ENCODE results near the gene RAD51B.
A peak's percentile ranks its signal among the peaks of the same experiment; 100 is the strongest.

The RAD51B gene

GRCh38 chr14:68143341-68143841 is 323.8 kb downstream of the RAD51B start:
- WGBS (ENCODE audit: extremely low coverage, insufficient coverage, low lambda C conversion rate), result no CpG with 5 or more reads among the region's 4 CpGs
- Histone ChIP-seq H3K56ac (ENCODE audit: low read length) (no peak overlapping the region), H2BK5ac (ENCODE audit: low read length) (no peak overlapping the region), H2AK5ac (ENCODE audit: low read length) (peak overlapping the region; percentile 52), H4K5ac (ENCODE audit: low read length) (no peak overlapping the region), H2BK15ac (replicated peaks; ENCODE audit: low read depth) (no peak overlapping the region), H3K4me1 (ENCODE audit: control insufficient read depth, low read depth, low read length) (no peaks in the 10 kb centered on the region), H3K36me3 (ENCODE audit: control insufficient read depth, insufficient read depth, low read length) (no peaks in the 10 kb centered on the region), H2BK120ac (ENCODE audit: low read depth, low read length) (no peak overlapping the region), H3K4ac (ENCODE audit: low read depth, low read length) (no peak overlapping the region), H3K23ac (ENCODE audit: low read length) (no peak overlapping the region), H3K9ac (ENCODE audit: low read length) (no peak overlapping the region), H3K18ac (ENCODE audit: low read length) (no peak overlapping the region), H3K4me2 (ENCODE audit: low read length) (no peak overlapping the region), H3K27me3 (ENCODE audit: insufficient read depth, low read length, poor library complexity) (no peaks in the 10 kb centered on the region), H3K4me3 (ENCODE audit: low read length) (no peak overlapping the region), H3K27ac (ENCODE audit: low read depth, low read length) (no peak overlapping the region), H3K79me1 (ENCODE audit: low read length) (no peaks in the 10 kb centered on the region), H4K8ac (ENCODE audit: low read depth, low read length) (no peak overlapping the region), H3K79me2 (ENCODE audit: control insufficient read depth, insufficient read depth, low read length) (no peaks in the 10 kb centered on the region)
- DNase-seq, result no peak

- Histone ChIP-seq H3K4me1 (ENCODE audit: control insufficient read depth, low read depth, low read length) (no peaks in the 10 kb centered on the region), H3K56ac (ENCODE audit: low read length) (no peak overlapping the region), H3K79me1 (ENCODE audit: low read length) (no peaks in the 10 kb centered on the region), H3K27ac (ENCODE audit: low read depth, low read length) (no peak overlapping the region), H3K27me3 (ENCODE audit: insufficient read depth, low read length, poor library complexity) (no peaks in the 10 kb centered on the region), H4K5ac (ENCODE audit: low read length) (no peak overlapping the region), H3K36me3 (ENCODE audit: control insufficient read depth, insufficient read depth, low read length) (no peaks in the 10 kb centered on the region), H3K79me2 (ENCODE audit: control insufficient read depth, insufficient read depth, low read length) (no peaks in the 10 kb centered on the region), H2AK5ac (ENCODE audit: low read length) (no peak overlapping the region), H3K18ac (ENCODE audit: low read length) (no peak overlapping the region), H3K23ac (ENCODE audit: low read length) (no peak overlapping the region), H2BK15ac (replicated peaks; ENCODE audit: low read depth) (no peak overlapping the region), H3K4me2 (ENCODE audit: low read length) (no peak overlapping the region), H3K4me3 (ENCODE audit: low read length) (no peak overlapping the region), H2BK120ac (ENCODE audit: low read depth, low read length) (no peak overlapping the region), H2BK5ac (ENCODE audit: low read length) (no peak overlapping the region), H4K8ac (ENCODE audit: low read depth, low read length) (no peak overlapping the region), H3K4ac (ENCODE audit: low read depth, low read length) (peak overlapping the region; percentile 42), H3K9ac (ENCODE audit: low read length) (no peak overlapping the region)
- DNase-seq, result no peak
- WGBS (ENCODE audit: extremely low coverage, insufficient coverage, low lambda C conversion rate), result no CpG with 5 or more reads among the region's 3 CpGs
These were observed 324.6 kb downstream of the RAD51B start for GRCh38 chr14:68144051-68144681.

DNA sequence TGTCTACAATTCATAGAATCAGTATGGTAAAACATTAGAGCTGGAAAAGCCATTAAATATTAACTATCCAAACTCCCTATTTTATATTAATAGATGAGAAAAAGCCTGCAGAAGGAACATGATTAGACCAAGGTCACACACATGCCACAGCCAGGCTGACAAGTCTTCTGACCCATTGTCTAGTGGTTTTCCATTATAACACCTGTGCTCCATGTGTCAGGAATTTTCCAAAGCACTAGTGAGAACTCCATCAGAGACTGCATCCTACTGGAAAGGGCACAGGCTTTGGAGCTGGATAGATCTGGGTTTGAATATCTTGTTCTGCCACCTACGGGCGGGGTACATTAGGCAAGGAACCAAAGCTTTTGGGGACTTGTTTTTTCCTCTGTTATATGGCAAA is 325.5 kb downstream of the RAD51B start:
- Histone ChIP-seq H3K4me3 (ENCODE audit: low read length) (no peak overlapping the region), H3K27me3 (ENCODE audit: insufficient read depth, low read length, poor library complexity) (no peaks in the 10 kb centered on the region), H3K56ac (ENCODE audit: low read length) (no peak overlapping the region), H3K36me3 (ENCODE audit: control insufficient read depth, insufficient read depth, low read length) (no peaks in the 10 kb centered on the region), H3K79me1 (ENCODE audit: low read length) (no peaks in the 10 kb centered on the region), H2BK120ac (ENCODE audit: low read depth, low read length) (no peak overlapping the region), H3K18ac (ENCODE audit: low read length) (no peak overlapping the region), H4K8ac (ENCODE audit: low read depth, low read length) (no peak overlapping the region), H2BK5ac (ENCODE audit: low read length) (no peak overlapping the region), H3K4me2 (ENCODE audit: low read length) (no peak overlapping the region), H3K4me1 (ENCODE audit: control insufficient read depth, low read depth, low read length) (no peaks in the 10 kb centered on the region), H3K4ac (ENCODE audit: low read depth, low read length) (no peak overlapping the region), H3K27ac (ENCODE audit: low read depth, low read length) (no peak overlapping the region), H4K5ac (ENCODE audit: low read length) (no peak overlapping the region), H2BK15ac (replicated peaks; ENCODE audit: low read depth) (no peak overlapping the region), H2AK5ac (ENCODE audit: low read length) (no peak overlapping the region), H3K23ac (ENCODE audit: low read length) (no peak overlapping the region), H3K79me2 (ENCODE audit: control insufficient read depth, insufficient read depth, low read length) (no peaks in the 10 kb centered on the region), H3K9ac (ENCODE audit: low read length) (no peak overlapping the region)
- peak; percentile 39 for DNase-seq
- WGBS (ENCODE audit: extremely low coverage, insufficient coverage, low lambda C conversion rate), result no CpG with 5 or more reads among the region's 2 CpGs

GRCh38 chr14:68145539-68145938 is 326.0 kb downstream of the RAD51B start:
- Histone ChIP-seq H2BK5ac (ENCODE audit: low read length) (no peak overlapping the region), H3K4me2 (ENCODE audit: low read length) (no peak overlapping the region), H3K56ac (ENCODE audit: low read length) (no peak overlapping the region), H2AK5ac (ENCODE audit: low read length) (no peak overlapping the region), H3K27ac (ENCODE audit: low read depth, low read length) (no peak overlapping the region), H3K4me3 (ENCODE audit: low read length) (no peak overlapping the region), H2BK120ac (ENCODE audit: low read depth, low read length) (no peak overlapping the region), H3K9ac (ENCODE audit: low read length) (no peak overlapping the region), H2BK15ac (replicated peaks; ENCODE audit: low read depth) (no peak overlapping the region), H4K5ac (ENCODE audit: low read length) (no peak overlapping the region), H3K27me3 (ENCODE audit: insufficient read depth, low read length, poor library complexity) (no peaks in the 10 kb centered on the region), H3K4ac (ENCODE audit: low read depth, low read length) (no peak overlapping the region), H3K79me1 (ENCODE audit: low read length) (no peaks in the 10 kb centered on the region), H3K23ac (ENCODE audit: low read length) (no peak overlapping the region), H4K8ac (ENCODE audit: low read depth, low read length) (no peak overlapping the region), H3K36me3 (ENCODE audit: control insufficient read depth, insufficient read depth, low read length) (no peaks in the 10 kb centered on the region), H3K18ac (ENCODE audit: low read length) (no peak overlapping the region), H3K79me2 (ENCODE audit: control insufficient read depth, insufficient read depth, low read length) (no peaks in the 10 kb centered on the region), H3K4me1 (ENCODE audit: control insufficient read depth, low read depth, low read length) (no peaks in the 10 kb centered on the region)
- no peak for DNase-seq

- Histone ChIP-seq H4K5ac (ENCODE audit: low read length) (no peak overlapping the region), H3K4me3 (ENCODE audit: low read length) (no peak overlapping the region), H3K18ac (ENCODE audit: low read length) (no peak overlapping the region), H3K27ac (ENCODE audit: low read depth, low read length) (no peak overlapping the region), H2BK120ac (ENCODE audit: low read depth, low read length) (no peak overlapping the region), H3K9ac (ENCODE audit: low read length) (no peak overlapping the region), H3K4ac (ENCODE audit: low read depth, low read length) (no peak overlapping the region), H3K4me1 (ENCODE audit: control insufficient read depth, low read depth, low read length) (no peaks in the 10 kb centered on the region), H3K36me3 (ENCODE audit: control insufficient read depth, insufficient read depth, low read length) (no peaks in the 10 kb centered on the region), H3K79me2 (ENCODE audit: control insufficient read depth, insufficient read depth, low read length) (no peaks in the 10 kb centered on the region), H4K8ac (ENCODE audit: low read depth, low read length) (no peak overlapping the region), H3K56ac (ENCODE audit: low read length) (no peak overlapping the region), H3K23ac (ENCODE audit: low read length) (no peak overlapping the region), H2BK15ac (replicated peaks; ENCODE audit: low read depth) (no peak overlapping the region), H3K79me1 (ENCODE audit: low read length) (no peaks in the 10 kb centered on the region), H3K27me3 (ENCODE audit: insufficient read depth, low read length, poor library complexity) (no peaks in the 10 kb centered on the region), H2BK5ac (ENCODE audit: low read length) (no peak overlapping the region), H2AK5ac (ENCODE audit: low read length) (no peak overlapping the region), H3K4me2 (ENCODE audit: low read length) (no peak overlapping the region)
- DNase-seq, result peak; percentile 78
- WGBS (ENCODE audit: extremely low coverage, insufficient coverage, low lambda C conversion rate), result no CpG with 5 or more reads among the region's 3 CpGs
These were observed 327.2 kb downstream of the RAD51B start for GRCh38 chr14:68146818-68147217.

- H3K4me3 ChIP-seq (ENCODE audit: low read length), result no peak overlapping the region
- no peak overlapping the region for H4K8ac ChIP-seq (ENCODE audit: low read depth, low read length)
- H4K5ac ChIP-seq (ENCODE audit: low read length), result no peak overlapping the region
- no peak overlapping the region for H3K4ac ChIP-seq (ENCODE audit: low read depth, low read length)
- no peaks in the 10 kb centered on the region for H3K36me3 ChIP-seq (ENCODE audit: control insufficient read depth, insufficient read depth, low read length)
- no peaks in the 10 kb centered on the region for H3K79me2 ChIP-seq (ENCODE audit: control insufficient read depth, insufficient read depth, low read length)
- H3K4me2 ChIP-seq (ENCODE audit: low read length), result no peak overlapping the region
- H3K56ac ChIP-seq (ENCODE audit: low read length), result no peak overlapping the region
- H3K18ac ChIP-seq (ENCODE audit: low read length), result no peak overlapping the region
- DNase-seq, result no peak
- no peak overlapping the region for H3K9ac ChIP-seq (ENCODE audit: low read length)
- H2BK5ac ChIP-seq (ENCODE audit: low read length), result no peak overlapping the region
- no peak overlapping the region for H2BK15ac ChIP-seq (replicated peaks; ENCODE audit: low read depth)
- no peak overlapping the region for H3K23ac ChIP-seq (ENCODE audit: low read length)
- no peak overlapping the region for H2BK120ac ChIP-seq (ENCODE audit: low read depth, low read length)
- no peaks in the 10 kb centered on the region for H3K4me1 ChIP-seq (ENCODE audit: control insufficient read depth, low read depth, low read length)
- no peak overlapping the region for H3K27ac ChIP-seq (ENCODE audit: low read depth, low read length)
- H2AK5ac ChIP-seq (ENCODE audit: low read length), result no peak overlapping the region
- H3K27me3 ChIP-seq (ENCODE audit: insufficient read depth, low read length, poor library complexity), result no peaks in the 10 kb centered on the region
- H3K79me1 ChIP-seq (ENCODE audit: low read length), result no peaks in the 10 kb centered on the region
These were observed 327.7 kb downstream of the RAD51B start for GRCh38 chr14:68147303-68147702.
